Measurements from ENCODE around the gene TNFRSF13B. TPM values are rescaled to one million over a fixed set of nuclear protein-coding genes. Genes with fewer than 3 reads are reported as not detected.
"Not testable (repeated sequence)": the region's sequence is repeated elsewhere in the genome, so short reads cannot be mapped to it uniquely, and the experiment has no call there.

Gene TNFRSF13B
- total RNA-seq, 2 experiments from 2014 or later = 0.31 to 0.52 TPM

DNA sequence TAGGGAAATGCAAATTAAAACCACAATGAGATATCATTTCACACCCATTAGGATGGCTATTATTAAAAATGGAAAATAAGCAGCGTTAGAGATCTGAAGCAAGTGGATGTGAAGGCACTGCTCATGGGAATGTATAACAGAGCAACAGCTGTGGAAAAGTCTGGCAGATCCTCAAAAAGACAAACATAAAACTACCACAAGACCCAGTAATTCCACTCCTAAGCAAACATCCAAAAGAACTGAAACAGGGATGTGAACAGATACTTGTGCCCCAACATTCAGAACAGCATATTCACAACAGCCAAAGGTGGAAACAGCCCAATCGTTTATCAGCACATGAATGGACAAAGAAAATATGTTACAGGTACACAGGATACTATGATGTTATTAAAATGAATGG is 10.9 kb downstream of the TNFRSF13B start:
- peaks cover 20% of the 10 kb centered on the region for H3K27me3 Mint-ChIP-seq
- H3K4me1 Mint-ChIP-seq, H3K9me3 Mint-ChIP-seq, DNase-seq, H3K27ac Mint-ChIP-seq, H3K36me3 Mint-ChIP-seq, H3K4me3 Mint-ChIP-seq: not testable (repeated sequence)

DNA sequence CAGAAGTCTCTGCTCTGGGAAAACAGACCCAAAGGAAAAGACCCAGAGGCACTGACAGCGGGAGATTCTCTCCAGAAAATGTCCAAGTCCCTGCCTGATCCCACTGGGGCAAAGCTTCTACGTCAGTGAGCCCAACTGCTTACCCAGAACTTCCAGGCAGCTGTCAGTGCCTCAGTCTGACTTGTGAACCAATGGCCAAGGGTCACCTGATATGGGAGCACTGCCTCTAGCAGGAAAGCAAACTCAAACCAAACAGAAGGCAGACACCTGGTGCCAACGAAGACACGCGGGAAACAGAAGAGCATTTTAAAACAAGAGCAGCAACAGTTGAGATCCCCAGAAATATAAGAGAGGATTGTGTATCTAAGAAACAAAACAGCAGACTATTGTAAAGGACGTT is 16.9 kb downstream of the TNFRSF13B start:
- not testable (repeated sequence) for H3K36me3 Mint-ChIP-seq, H3K4me3 Mint-ChIP-seq, H3K9me3 Mint-ChIP-seq, H3K27ac Mint-ChIP-seq, DNase-seq, H3K4me1 Mint-ChIP-seq
- peaks cover 44% of the 10 kb centered on the region for H3K27me3 Mint-ChIP-seq

DNA sequence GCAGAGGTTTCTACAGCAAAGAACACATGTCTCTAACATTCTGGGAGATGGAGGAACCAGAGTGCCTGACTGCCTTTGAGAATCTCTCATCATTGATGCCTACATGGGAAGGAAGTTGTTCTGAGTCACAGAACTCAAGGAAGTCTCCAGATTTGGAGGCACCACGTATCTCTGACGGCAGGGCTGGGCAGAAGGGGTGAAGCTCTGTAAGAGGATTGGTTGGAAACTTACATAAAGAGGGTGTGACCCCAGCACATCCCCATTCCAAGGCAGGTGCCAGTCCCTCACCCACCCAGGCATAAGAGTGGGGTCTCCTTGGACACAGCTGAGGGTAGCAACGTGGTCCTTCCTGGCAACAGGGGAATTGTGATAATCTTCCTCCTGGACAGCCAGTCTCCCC is 17.4 kb downstream of the TNFRSF13B start:
- no peak overlapping the region for H3K27ac Mint-ChIP-seq
- H3K4me3 Mint-ChIP-seq = no peak overlapping the region
- no peaks in the 10 kb centered on the region for H3K4me1 Mint-ChIP-seq
- H3K9me3 Mint-ChIP-seq = no peaks in the 10 kb centered on the region
- no peak for DNase-seq
- peaks cover 1% of the 10 kb centered on the region for H3K36me3 Mint-ChIP-seq
- peaks cover 41% of the 10 kb centered on the region for H3K27me3 Mint-ChIP-seq

DNA sequence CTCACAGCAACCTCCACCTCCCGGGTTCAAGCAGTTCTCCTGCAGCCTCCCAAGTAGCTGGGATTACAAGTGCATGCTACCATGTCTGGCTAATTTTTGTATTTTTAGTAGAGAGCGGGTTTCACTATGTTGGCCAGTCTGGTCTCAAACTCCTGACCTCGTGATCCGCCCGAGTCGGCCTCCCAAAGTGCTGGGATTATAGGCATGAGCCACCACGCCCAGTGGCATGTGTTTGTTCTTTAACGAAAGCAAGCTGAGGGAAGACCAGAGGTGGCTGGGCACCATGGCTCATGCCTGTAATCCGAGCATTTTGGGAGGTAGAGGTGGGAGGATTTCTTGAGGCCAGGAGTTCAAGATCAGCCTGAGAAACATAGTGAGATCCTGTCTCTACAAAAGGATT is 18.1 kb downstream of the TNFRSF13B start:
- Mint-ChIP-seq H3K4me3 (no peak overlapping the region), H3K4me1 (no peaks in the 10 kb centered on the region), H3K27me3 (peaks cover 41% of the 10 kb centered on the region), H3K9me3 (peaks cover 2% of the 10 kb centered on the region), H3K27ac (no peak overlapping the region), H3K36me3 (peaks cover 1% of the 10 kb centered on the region)
- DNase-seq = no peak

DNA sequence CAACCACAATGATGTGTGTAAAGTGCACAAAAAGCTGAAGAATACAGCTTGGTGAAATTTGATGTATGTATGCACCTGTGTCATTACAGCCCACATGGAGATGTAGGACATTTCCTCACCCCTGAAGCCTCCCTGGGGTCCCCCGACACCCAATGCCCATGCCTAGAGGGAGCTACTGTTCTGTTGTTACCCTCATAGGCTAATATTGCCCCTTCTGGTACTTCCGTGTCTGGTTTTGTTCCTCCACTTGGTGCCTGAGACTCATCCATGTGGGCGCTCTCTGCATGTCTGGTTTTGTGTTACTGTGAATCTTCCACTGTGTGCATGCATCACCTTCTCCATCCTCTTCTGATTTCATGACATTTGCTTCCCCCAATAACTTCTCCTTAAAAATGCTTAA is 18.6 kb downstream of the TNFRSF13B start:
- H3K27ac Mint-ChIP-seq = no peak overlapping the region

DNA sequence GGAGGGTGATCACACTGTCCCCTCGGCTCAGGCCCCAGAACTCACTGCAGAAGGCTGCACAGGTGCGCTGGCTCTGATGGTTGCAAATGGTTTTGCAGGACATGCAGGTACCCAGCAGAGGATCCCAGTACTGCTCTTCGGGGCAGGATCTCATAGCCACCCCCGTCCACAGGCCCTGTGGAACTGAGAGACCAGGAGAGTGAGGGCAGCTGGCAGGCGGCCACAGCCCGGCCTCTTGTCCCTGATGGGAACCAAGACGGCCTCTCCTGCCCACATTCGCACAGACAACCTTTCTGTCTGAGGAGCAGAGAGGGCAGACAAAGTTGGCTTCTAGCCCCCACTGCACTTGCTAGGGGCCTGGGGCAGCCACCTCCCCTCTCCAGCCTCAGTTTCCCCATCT is 19.5 kb downstream of the TNFRSF13B start:
- Mint-ChIP-seq H3K27me3 (peaks cover 41% of the 10 kb centered on the region), H3K4me3 (no peak overlapping the region), H3K4me1 (no peaks in the 10 kb centered on the region), H3K27ac (no peak overlapping the region), H3K36me3 (peaks cover 1% of the 10 kb centered on the region), H3K9me3 (peaks cover 11% of the 10 kb centered on the region)
- DNase-seq = no peak

More for the DNA sequence above, 18.6 kb downstream of the TNFRSF13B start:
- H3K4me1 Mint-ChIP-seq = no peaks in the 10 kb centered on the region
- peaks cover 1% of the 10 kb centered on the region for H3K36me3 Mint-ChIP-seq
- H3K4me3 Mint-ChIP-seq = no peak overlapping the region
- peaks cover 6% of the 10 kb centered on the region for H3K9me3 Mint-ChIP-seq
- DNase-seq = no peak
- H3K27me3 Mint-ChIP-seq = peaks cover 41% of the 10 kb centered on the region

DNA sequence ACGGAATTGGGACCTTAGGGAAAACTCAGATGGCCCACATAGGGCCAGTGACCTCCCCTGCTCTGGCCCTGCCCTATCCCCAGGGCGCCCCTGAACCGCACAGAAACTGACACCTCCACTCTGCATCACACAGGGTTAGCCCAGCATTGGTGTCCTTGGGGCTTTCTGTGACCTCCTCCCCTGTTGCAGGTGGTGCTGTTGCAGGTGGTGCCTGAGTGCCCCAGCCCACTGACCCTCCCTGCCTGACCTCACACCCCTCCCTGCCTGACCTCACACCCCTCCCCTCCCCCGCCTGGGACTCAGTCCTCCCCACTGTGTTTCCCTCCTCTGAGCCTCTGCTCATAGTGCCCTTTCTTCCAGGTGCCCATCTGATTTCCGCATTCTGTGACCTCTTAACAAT is 21.4 kb downstream of the TNFRSF13B start:
- Mint-ChIP-seq H3K27me3 (peaks cover 30% of the 10 kb centered on the region), H3K4me3 (no peak overlapping the region), H3K27ac (no peak overlapping the region), H3K9me3 (peaks cover 11% of the 10 kb centered on the region), H3K4me1 (no peaks in the 10 kb centered on the region), H3K36me3 (peaks cover 1% of the 10 kb centered on the region)
- no peak for DNase-seq

DNA sequence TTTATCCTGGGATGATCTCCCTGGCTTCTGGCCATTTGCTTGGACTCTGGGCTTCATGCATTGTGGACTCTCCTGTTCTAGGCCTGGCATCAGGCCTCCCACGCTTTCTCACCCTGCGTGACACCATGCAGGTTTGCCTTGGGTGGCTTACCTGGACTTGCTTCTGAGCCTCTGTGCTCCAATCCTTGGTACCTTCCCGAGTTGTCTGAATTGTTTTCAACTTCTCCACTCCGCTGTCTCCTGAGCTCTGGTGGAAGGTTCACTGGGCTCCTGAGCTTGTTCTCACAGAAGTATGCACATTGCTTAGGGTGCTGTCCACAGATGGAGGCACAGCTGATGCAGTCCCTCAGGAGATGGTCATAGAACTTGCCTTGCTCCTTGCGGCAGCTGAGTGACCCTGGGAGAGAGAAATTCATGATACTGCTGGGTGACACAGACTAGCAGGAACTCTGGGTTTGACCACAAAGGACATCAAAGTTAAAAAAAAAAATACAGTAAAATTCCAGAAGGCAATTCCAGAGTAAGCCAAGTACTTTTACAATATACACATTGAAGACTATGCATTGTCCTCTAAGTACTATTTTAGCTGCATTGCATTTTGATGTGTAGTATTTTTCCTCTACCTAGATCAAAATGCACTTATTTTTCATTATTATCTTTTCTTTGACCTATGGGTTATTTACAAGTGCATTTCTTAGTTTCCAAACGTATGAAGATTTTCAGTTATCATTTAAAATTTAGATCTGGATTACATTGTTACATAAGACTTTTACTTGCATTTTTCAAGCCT is 23.1 kb downstream of the TNFRSF13B start:
- no peaks in the 10 kb centered on the region for H3K4me1 Mint-ChIP-seq
- peaks cover 1% of the 10 kb centered on the region for H3K36me3 Mint-ChIP-seq
- DNase-seq = no peak
- H3K27me3 Mint-ChIP-seq = peaks cover 16% of the 10 kb centered on the region
- H3K4me3 Mint-ChIP-seq = no peak overlapping the region
- peaks cover 11% of the 10 kb centered on the region for H3K9me3 Mint-ChIP-seq
- H3K27ac Mint-ChIP-seq = no peak overlapping the region

DNA sequence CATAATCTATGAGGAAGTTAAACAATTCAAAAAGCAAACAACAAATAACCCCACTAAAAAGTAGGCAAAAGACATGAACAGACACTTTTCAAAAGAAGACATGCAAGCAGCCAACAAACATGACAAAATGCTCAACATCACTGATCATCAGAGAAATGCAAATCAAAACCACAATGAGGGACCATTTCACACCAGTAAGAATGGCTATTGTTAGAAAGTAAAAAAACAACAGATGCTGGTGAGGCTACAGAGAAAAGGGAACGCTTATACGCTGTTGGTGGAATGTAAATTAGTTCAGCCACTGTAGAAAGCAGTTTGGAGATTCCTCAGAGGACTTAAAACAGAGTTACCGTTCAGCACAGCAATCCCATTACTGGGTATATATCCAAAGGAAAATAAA is 24.4 kb downstream of the TNFRSF13B start:
- H3K4me3 Mint-ChIP-seq = no peak overlapping the region
- H3K4me1 Mint-ChIP-seq = no peaks in the 10 kb centered on the region
- no peak overlapping the region for H3K27ac Mint-ChIP-seq
- H3K9me3 Mint-ChIP-seq = peaks cover 11% of the 10 kb centered on the region
- peaks cover 1% of the 10 kb centered on the region for H3K36me3 Mint-ChIP-seq
- DNase-seq = no peak
- peaks cover 11% of the 10 kb centered on the region for H3K27me3 Mint-ChIP-seq

DNA sequence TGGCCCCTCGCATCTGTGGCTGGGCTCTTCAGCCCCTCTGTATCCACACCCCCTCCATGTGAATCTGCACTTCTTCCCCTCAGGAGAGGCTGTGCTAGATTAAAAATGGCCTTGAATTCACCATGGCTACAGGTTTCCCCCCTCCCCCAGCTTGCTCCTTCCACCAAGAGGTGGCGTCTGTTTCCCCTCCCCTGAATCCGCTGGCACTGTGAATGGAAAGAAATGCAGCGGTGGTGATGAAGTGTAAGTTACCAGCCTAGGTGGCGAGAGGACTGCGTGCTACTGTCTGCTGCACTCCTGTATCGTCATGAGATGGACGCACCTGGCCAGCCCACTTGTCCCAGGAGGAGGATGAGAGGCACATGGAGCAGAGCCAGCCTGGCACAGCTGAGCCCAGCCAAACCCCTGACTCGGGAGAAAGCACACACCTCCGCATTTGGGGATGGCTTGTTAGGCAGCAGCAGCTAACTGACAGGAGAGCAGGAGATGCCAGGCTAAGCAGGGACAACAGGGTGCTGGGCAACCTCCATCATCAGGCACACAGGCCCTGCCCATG is 26.2 kb downstream of the TNFRSF13B start:
- no peak for DNase-seq
- H3K4me3 Mint-ChIP-seq = no peak overlapping the region
- H3K36me3 Mint-ChIP-seq = peaks cover under 1% of the 10 kb centered on the region
- no peaks in the 10 kb centered on the region for H3K4me1 Mint-ChIP-seq
- peaks cover 1% of the 10 kb centered on the region for H3K27me3 Mint-ChIP-seq
- no peak overlapping the region for H3K27ac Mint-ChIP-seq
- peaks cover 11% of the 10 kb centered on the region for H3K9me3 Mint-ChIP-seq

DNA sequence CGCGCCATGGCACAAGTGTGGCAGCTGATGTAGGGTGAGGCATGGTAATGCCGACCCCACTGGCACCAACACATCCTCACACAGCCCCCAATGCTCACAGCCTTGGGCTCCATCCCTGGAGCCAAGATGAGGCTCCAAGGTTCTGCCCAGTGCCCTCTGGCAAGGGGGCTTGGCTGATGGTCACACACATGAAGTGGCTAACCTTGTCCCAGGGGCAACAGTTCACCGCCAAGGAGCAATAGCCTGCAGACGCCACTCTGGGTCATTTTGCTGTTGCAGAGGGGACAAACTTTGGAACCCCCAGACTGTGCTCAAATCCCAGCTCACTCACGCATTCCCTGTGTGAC is 26.8 kb downstream of the TNFRSF13B start:
- Mint-ChIP-seq H3K9me3 (peaks cover 11% of the 10 kb centered on the region), H3K27ac (no peak overlapping the region), H3K27me3 (no peaks in the 10 kb centered on the region), H3K4me1 (no peaks in the 10 kb centered on the region), H3K4me3 (no peak overlapping the region), H3K36me3 (no peaks in the 10 kb centered on the region)
- no peak for DNase-seq

DNA sequence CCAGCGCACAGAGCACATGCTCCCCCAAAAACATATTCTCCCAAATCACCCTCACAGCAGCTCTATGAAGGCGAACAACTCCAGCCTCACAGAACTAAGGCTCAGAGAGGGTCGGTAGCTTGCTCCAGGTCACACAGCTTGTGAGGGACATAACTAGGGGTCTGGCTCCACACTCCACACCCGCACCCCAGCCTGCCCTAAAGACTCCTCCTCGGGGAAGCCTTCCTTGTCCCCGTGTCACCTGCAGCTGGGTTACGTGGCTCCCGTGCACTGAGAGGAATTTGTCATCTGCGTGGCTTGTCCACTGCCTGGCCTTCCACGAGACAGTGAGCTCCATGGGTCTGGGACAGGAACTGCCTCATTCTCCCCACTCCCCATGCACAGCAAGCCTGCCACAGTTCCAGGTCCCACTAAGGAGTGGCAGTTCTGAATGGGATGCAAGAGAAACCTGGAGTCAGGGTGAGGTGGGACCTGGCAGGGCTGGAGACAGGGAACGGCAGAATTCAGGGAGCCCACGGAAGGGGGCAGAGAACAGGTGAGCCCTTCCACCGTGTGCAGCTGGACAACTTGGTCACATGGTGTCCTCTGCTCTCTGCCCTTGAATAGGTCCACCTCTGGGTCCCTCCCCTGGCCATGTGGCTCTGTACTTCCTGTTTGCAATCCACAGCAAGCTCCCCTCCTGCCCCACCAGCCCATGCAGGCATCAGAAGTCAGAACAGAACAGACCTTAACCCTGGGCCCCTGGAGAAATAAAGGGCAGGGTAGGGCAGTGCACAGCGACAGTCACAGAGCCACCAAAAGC is 27.4 kb downstream of the TNFRSF13B start:
- Mint-ChIP-seq H3K27me3 (no peaks in the 10 kb centered on the region), H3K4me3 (no peak overlapping the region), H3K36me3 (no peaks in the 10 kb centered on the region), H3K27ac (no peak overlapping the region), H3K9me3 (peaks cover 11% of the 10 kb centered on the region), H3K4me1 (no peaks in the 10 kb centered on the region)
- DNase-seq = no peak

DNA sequence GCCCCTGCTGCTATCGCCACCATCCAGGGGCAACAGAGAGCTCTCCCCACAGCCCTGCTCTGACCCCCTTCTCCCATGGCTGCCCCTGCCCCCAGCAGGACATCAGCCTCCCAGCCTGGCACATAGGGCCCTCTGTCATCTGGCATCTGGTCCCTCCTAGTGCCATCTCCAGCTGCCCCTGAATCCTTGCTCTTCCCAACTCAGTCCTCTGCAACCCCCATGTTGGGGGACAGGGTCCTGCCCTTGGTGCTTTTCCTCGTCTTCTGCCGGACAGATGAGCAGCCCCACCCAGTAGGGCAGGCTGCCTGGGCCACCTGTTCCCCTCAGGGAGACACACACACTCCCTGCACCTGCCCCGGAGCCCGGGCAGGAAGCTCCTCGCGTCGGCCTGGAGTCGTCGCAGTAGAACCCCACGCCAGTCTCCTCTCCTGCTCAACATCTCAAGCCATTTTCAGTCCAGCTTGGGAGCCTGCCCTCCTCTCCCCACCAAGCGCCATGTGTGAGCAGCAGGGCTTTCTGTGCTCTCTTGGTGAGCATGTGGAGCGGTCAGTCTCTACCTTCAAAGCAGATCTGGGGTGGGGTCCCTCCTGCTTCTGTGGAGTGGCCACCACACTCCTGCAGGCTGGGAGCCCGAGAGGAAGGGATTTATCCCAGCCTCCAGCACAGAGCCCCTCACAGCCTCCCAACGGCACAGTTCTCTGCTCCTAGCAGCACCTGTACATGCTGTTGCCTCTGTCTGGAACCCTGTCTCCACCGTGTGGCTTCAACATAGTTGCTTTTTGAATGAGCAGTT is 28.2 kb downstream of the TNFRSF13B start:
- Mint-ChIP-seq H3K4me3 (no peak overlapping the region), H3K27me3 (no peaks in the 10 kb centered on the region), H3K36me3 (no peaks in the 10 kb centered on the region), H3K9me3 (peaks cover 8% of the 10 kb centered on the region), H3K27ac (no peak overlapping the region), H3K4me1 (no peaks in the 10 kb centered on the region)
- DNase-seq = no peak

DNA sequence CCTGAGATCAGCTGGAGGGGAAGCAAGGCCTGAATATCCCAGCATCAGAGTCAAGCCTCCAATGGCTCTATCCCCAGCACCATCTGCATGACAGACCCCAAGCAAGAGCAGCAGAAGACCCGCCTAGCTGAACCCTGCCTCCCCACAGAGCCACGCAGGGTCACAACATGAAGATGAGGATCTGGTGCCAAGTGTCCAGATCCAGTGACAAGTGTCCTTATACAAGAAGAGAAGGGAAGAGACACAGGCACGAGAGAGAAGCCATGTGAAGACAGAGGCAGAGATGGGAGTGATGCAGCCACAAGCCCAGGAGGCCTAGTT is 28.9 kb downstream of the TNFRSF13B start:
- no peak for DNase-seq
- H3K27me3 Mint-ChIP-seq = no peaks in the 10 kb centered on the region
- peaks cover 4% of the 10 kb centered on the region for H3K9me3 Mint-ChIP-seq
- no peaks in the 10 kb centered on the region for H3K36me3 Mint-ChIP-seq
- H3K27ac Mint-ChIP-seq = no peak overlapping the region
- H3K4me3 Mint-ChIP-seq = no peak overlapping the region
- H3K4me1 Mint-ChIP-seq = no peaks in the 10 kb centered on the region

All from activated naive CD8-positive, alpha-beta T cell treated with anti-CD3 and anti-CD28 coated beads for 36 hours (primary cell).